GM18951 (cell line): Measurements from ENCODE around the gene STOX2.

Experiments used
- POLR2A ChIP-seq: IDR thresholded peaks from 4 replicates; pipeline ENCODE4 v1.6.1; 2011; ENCODE audit warnings: mild to moderate bottlenecking; ENCODE audit not compliant: insufficient read length, insufficient read depth; ENCODE audit errors: extremely low read depth
- in situ Hi-C: fragments of 300-500 bp; cut with MboI; formaldehyde crosslinking; loops from one replicate; pipeline ENCODE4 v1.12.0; 2022; ENCODE audit warnings: low sequenced_read_pairs, mixed read lengths, inconsistent platforms; ENCODE audit not compliant: unreplicated experiment

STOX2 gene

DNA sequence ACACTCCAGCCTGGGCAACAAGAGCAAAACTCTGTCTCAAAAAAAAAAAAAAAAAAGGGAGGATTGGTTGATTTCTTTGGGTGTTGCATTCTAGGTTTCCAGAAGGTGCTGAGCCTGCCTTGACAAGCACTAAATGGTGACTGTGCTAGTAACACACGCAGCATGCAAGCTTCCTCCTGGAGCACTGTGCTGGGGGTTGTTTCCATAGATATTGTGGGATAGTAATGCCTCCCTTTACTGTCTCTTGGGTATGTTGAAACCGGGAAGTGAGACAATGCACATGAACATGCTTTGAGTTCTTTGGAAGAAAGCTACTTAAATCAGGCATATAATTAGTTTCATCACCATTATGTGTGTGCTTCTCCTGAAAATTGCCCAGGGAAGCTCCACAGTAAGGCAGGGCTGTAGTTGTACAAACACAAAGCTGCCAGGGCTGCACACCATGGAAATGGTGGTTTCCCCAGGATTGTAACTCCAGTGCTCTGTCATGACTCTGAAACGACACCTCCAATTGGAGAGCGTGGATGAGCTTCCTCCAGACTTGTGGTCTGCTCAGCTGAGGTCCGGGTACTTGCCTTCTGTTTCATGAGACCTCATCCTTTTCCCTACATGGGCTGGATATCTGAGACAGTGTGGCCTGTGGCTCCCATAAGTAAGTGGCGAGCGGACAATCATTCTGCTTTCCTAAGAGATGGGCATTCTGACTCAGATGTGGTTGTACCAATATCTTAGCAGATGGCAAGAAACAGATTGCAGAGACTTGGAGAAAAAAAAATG, 31.5 kb upstream of the STOX2 start:
- in situ Hi-C loops: no loop called here

DNA sequence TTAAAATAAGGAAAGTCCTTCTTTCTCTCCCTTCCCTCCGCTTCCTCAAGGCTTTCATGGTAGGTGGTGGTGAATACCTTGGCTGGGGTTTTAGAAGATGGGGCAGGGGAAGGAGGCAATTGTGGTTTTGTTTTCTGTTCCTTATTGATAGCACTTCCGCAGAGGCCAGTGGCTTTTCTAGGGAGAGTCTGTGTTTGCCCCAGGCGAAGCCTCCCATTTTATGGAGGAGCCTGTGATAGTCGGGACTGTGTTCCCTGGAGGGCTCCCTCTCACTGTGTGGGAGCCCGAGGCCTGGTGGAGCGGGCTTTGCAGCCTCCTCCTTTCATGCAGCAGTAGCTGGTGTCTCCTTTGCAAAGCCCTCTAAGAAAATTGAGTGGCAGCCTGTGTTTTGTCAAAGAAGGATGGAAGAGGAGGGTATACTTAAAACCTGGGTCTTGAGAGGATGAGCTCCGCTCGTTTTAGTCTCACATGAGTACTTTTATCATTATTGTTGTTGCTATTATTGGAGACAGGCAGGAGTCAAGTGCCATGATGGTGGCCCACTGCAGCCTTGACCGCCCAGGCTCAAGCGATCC, 29.8 kb upstream of the STOX2 start:
- no peak for TF ChIP-seq POLR2A
- in situ Hi-C loops: no loop called here

More for the DNA sequence above, 31.5 kb upstream of the STOX2 start:
- no peak for TF ChIP-seq POLR2A

DNA sequence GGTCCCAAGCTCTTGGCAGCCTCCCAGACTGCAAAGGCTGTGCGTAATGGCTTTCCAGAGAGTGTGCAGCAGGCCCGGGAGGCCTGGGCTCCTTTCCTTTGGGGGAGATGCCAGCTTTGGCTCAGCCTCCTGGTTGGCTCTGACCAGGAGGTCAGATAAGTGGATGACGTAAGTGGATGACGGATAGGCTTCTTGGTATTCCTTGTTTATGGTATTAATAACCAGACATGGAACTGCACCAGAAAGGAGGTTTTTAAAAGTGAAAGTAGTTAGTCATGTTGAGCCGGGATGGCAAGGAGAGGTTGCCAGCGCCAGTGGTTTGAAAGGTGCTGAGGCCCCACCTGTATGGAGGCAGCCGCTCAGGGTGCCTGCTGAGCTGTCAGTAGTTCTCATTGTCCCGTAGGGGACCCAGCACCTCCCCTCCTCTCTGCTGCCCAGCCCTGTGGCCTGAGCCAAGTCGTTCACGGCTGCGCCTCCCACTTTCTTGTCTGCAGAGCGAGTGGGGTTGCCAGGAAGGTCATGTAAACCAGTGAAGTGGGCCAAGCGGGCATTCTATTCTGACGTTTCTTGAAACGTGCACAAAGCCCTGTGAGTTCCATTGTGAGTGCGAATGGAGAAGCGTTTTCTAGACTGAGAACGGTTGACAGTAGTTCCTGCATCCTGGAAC, 28.7 kb upstream of the STOX2 start:
- TF ChIP-seq POLR2A: no peak
- in situ Hi-C loops: no loop called here

DNA sequence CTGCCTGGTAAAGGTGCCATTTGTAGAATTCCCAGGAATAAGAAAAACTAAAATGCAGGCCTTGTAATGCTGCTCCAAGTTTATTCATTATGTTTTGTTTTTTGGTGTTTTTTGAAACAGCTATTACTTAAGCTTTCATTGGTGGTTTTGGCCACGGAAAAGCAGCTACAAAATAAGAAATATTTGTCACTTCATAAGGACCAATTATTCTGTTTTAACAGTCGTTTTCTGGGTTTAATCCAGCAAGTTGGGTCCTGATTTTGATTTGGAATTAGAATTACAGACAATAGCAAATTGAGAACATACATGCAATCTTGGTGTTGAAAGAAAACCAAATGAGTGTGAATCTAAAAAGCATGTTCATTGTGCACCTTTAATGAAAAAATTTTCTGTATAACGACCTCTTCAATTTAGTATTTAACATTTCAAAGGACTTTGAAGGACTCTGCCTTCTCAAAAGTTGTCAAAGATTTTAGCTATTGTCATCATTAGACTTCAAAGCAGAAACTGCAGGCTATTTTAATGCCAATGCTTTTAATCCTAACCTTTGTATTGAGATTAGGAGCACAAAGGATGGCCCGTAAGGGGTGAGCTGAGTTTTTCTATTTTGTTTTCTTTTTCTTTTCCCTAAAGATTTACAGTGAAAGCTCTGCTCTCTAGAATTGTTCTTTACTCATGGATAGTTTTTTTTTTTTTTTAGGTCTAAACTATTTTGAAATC, 26.7 kb upstream of the STOX2 start:
- TF ChIP-seq POLR2A: no peak
- in situ Hi-C loops: no loop called here

DNA sequence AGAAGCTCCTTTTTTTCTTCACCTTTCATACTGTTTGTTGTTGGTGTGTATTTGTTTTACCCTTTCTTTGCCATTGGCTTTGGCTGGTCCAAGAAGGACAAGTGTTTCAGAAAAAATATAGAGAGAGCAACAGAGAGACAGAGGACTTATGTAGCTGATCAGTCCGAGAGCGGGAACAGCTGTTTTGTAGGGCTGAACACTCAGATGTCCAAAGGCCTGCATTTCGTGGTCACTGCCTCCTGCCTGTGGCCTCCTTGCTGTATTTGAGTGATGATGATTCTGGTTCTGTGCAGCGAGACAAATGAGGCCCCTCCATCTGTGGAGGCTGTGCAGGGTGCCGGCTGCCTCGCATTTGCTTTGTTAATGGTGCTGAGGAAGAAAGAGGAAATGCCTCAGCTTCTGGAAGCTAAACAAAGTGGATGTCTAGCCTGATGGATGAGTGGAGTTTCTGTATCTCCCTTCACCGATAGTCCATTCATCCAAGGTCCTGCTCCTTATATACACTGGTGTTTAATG, 19.8 kb upstream of the STOX2 start:
- in situ Hi-C loops: no loop called here
- TF ChIP-seq POLR2A: no peak

DNA sequence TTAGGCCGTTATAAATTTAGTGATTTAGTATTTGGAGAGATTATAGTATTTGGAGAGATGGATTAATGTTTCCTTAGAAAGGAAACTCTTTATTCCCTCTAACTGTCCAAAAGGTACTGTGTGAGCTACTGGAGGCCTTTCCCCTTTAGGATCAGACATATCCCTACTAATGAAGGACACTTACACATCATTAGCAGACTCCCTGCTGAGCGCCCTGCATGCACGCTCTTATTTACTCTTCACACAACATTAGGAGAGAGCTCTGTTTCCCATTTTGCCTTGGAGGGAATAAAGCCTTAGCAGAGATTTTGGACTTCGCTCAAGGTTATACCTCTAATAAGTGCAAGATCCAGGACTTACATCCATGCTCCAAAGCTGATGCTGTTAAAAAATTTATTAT, 17.8 kb upstream of the STOX2 start:
- no peak for TF ChIP-seq POLR2A
- in situ Hi-C loops: no loop called here

DNA sequence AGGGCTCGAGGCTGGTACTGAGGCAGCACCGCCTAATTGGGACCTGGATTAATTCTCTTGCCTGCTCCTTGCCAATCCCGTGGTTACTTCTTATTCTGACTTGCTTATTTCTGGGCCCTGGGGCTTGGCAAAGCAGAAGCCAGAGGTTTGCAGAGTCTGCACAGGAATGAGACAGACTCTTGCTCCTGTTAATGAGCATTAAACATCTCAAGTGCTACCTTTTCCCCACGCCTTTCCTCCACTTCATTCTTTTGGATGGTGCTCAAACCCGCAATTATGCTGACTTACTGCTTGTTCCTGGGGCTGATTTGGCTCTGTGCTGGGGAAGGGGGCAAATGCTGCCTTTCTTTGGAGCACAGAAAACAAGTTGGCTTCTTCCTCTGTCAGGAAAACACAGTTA, 16.5 kb upstream of the STOX2 start:
- no peak for TF ChIP-seq POLR2A
- in situ Hi-C loops: no loop called here

DNA sequence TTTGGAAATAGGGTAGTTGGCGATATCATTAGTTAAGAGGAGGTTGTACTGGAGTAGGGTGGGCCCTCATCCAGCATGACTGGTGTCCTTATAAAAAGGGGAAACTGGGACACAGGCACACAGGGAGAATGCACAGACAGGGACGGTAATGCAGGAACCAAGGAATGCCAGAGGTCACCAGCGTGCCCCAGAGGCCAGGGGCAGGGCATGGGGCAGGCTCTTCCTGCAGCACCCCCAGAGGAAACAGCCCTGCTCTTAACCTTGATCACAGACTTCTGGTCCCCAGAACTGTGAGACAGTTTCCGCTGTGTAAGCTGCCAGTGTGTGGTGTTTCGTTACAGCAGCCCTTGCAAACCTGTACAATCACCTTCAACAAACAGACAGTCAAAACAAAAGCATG, 15.9 kb upstream of the STOX2 start:
- no peak for TF ChIP-seq POLR2A
- in situ Hi-C loops: no loop called here

DNA sequence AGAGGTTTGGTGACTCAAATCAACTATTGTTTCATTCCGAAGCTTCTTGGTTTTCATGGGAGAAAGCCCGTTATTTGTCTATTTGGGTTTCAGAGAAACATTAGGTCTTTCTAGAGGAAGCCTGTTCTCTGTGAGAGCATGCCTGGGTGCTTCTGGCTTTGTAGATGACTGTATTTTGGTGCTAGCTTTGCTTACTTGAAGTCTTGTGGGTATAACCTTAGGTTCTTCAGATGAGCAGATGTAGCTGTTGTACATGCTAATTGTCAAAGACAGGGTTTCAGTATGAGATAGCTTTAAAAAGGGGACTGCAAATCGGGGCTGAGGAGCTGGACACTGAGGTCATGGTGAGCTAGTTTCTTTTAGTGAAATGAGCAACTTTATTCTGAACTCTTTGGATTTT, 7.9 kb upstream of the STOX2 start:
- TF ChIP-seq POLR2A: no peak
- in situ Hi-C loops: no loop called here

DNA sequence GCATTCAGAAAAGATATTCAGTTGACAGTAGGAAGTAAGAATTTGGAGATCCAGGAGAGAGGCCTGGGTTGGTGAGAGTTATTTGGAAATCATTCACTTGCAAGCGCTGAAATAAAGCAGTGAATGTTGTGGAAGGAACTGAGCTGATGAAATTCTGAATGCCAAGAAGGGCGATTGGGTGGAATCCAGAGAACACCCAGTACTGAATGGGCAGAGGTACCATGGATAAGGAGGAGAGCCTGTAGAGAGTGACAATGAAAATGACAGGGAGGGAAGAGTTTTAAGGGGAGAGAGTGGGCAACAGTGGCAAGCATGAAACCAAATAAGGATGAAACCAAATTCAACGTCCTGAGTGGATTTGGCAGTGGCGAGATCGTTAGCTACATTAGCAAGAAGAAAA, 6.7 kb upstream of the STOX2 start:
- in situ Hi-C loops: no loop called here
- TF ChIP-seq POLR2A: no peak

DNA sequence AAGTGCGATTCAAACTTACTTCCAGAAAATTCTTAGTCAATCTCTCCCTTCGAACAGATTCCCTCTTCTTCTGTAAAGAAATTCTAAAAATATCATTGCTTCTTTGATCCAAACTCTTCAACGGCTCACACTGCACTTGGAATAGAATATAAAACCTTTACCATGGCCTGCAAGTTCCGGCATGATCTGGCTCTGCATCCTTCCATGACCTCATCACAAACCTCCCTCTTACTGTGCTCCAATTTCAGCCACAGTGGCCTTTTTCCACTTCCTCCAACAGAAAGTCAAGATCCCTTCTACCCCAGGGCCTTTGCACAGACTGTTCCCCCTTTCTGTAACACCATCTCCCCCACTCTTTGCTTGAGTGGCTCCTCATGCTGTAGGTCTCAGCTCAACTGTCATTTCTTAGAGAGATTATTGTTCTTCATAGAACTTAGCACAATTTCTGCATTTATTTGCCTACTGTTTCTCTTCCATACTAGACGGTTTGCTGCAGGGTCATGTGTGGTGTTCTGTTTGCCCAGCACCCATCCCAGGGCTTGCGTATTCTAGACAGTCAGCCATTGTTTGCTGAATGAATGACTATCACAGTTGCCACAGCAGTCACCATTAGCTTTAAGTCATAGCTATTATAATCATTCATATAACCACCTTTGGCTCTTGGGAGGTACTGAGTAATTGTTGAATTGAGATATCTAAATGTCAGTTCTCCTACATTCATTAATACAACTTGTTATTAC, 1.9 kb upstream of the STOX2 start:
- in situ Hi-C loops: no loop called here
- no peak for TF ChIP-seq POLR2A

DNA sequence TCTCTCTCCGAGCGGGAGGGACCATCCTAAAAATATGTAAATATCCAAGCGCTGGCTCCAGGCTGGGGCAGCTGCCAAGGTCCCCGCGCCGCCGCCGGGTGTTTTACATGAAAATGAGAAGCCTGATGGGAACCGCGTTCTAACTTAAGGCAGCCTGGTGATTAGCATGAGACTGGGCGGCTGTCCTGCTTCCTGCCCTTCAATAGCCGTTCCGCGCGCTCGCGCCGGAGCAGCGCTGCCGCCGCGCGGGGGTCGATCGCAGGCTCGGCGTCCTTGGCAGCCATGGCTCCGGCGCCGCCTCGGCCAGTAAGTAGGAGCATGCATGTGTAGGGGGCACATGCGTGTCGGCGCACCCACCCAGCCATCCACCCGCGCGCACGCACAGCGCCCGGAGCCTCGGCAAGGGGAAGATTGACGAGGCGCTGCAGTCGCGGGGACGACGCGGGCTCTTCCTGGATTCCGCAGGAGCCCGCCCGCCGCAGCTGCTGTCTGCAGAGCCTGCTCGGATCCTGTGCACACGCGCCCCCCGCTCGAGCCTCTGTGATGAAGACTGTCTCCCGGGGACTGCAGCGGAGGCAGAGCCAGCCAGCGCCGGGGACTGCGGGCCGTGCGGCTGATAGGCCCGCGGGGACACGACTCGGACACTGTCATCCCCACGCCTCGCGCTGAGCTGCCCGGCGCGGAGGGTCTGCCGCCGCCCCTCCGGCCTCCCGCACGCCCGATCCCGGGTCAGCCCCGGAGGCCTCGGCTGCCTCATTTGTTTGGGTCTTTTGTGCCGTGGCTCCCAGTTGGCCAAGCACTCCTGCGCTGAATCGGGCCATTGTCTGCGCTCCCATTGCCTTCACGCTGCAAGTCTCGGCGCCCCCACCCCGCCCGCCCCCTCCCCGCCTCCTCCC, 734 bp downstream of the STOX2 start:
- in situ Hi-C loops: no loop called here
- no peak for TF ChIP-seq POLR2A
